ENCODE data around the gene GABRA5. TPM values are rescaled to one million over a fixed set of nuclear protein-coding genes. Genes with fewer than 3 reads are reported as not detected.
"Not testable (repeated sequence)": the region's sequence is repeated elsewhere in the genome, so short reads cannot be mapped to it uniquely, and the experiment has no call there.

GABRA5 gene
- polyA plus RNA-seq (25.3 and 31.3 TPM in 2 replicates), polyA minus RNA-seq (33.1 and 48.3 TPM in 2 replicates)

- no peaks in the 10 kb centered on the region for H3F3A ChIP-seq (ENCODE audit: insufficient read depth, low read length, poor library complexity, severe bottlenecking)
- no peaks in the 10 kb centered on the region for H3K9me2 ChIP-seq (ENCODE audit: insufficient read depth, low read length)
- H3K79me2 ChIP-seq (replicated peaks; ENCODE audit: insufficient read depth, low read length): no peaks in the 10 kb centered on the region
- no peak within 1 kb of the TSS for H2AFZ ChIP-seq (ENCODE audit: low read depth, low read length)
- H4K20me1 ChIP-seq (ENCODE audit: insufficient read depth): no peaks in the 10 kb centered on the region
- H3K9ac ChIP-seq (ENCODE audit: low read length): peak within 1 kb of the TSS; percentile 59
- H3K9me3 ChIP-seq (ENCODE audit: low read length): no peaks in the 10 kb centered on the region
- H3K27me3 ChIP-seq (ENCODE audit: insufficient read depth, low read depth, low read length): peaks cover 22% of the 10 kb centered on the region
- no peak within 1 kb of the TSS for H3K27ac ChIP-seq (ENCODE audit: low read length)
- TF ChIP-seq CTCF (IDR thresholded peaks at IDR 0.05; ENCODE audit: poor library complexity, severe bottlenecking) (peak; percentile 78), POLR2AphosphoS5 (IDR thresholded peaks at IDR 0.05) (no peak), RAD21 (conservative IDR thresholded peaks at IDR 0.05) (peak; percentile 89), MXI1 (conservative IDR thresholded peaks at IDR 0.05; ENCODE audit: poor library complexity, severe bottlenecking) (no peak), SMC3 (conservative IDR thresholded peaks at IDR 0.05; ENCODE audit: poor library complexity) (peak; percentile 74)
- H3K36me3 ChIP-seq (ENCODE audit: insufficient read depth, low read length): no peaks in the 10 kb centered on the region
- peak within 1 kb of the TSS; percentile 15 for H3K4me2 ChIP-seq (ENCODE audit: low read length)
- H3K4me3 ChIP-seq (ENCODE audit: low read length): peak within 1 kb of the TSS; percentile 81
These were observed at the start of gene GABRA5 for GRCh38 chr15:26866298-26867199. GABRA5 (plus strand) TSS chr15:26867062; CDS start chr15:26869249, 2,187 bp downstream.

GRCh38 chr15:26831191-26831590 lies 35.7 kb upstream of the GABRA5 start:
- not testable (repeated sequence) for H3K79me2 ChIP-seq (replicated peaks; ENCODE audit: insufficient read depth, low read length); H3K9me3 ChIP-seq (ENCODE audit: low read length); H3K27me3 ChIP-seq (ENCODE audit: insufficient read depth, low read depth, low read length); H3K4me3 ChIP-seq (ENCODE audit: low read length); H2AFZ ChIP-seq (ENCODE audit: low read depth, low read length); H3F3A ChIP-seq (ENCODE audit: insufficient read depth, low read length, poor library complexity, severe bottlenecking); H3K9me2 ChIP-seq (ENCODE audit: insufficient read depth, low read length); H3K9ac ChIP-seq (ENCODE audit: low read length); H3K27ac ChIP-seq (ENCODE audit: low read length); H4K20me1 ChIP-seq (ENCODE audit: insufficient read depth); H3K4me2 ChIP-seq (ENCODE audit: low read length); H3K36me3 ChIP-seq (ENCODE audit: insufficient read depth, low read length)

GRCh38 chr15:26831951-26832350 lies 34.9 kb upstream of the GABRA5 start:
- H3K4me2 ChIP-seq (ENCODE audit: low read length): no peak overlapping the region
- no peaks in the 10 kb centered on the region for H3F3A ChIP-seq (ENCODE audit: insufficient read depth, low read length, poor library complexity, severe bottlenecking)
- no peaks in the 10 kb centered on the region for H3K79me2 ChIP-seq (replicated peaks; ENCODE audit: insufficient read depth, low read length)
- no peak overlapping the region for H2AFZ ChIP-seq (ENCODE audit: low read depth, low read length)
- no peaks in the 10 kb centered on the region for H3K27me3 ChIP-seq (ENCODE audit: insufficient read depth, low read depth, low read length)
- TF ChIP-seq TAF1 (IDR thresholded peaks at IDR 0.05; ENCODE audit: low read depth) (no peak), SMC3 (conservative IDR thresholded peaks at IDR 0.05; ENCODE audit: poor library complexity) (no peak), EP300 (conservative IDR thresholded peaks at IDR 0.05; ENCODE audit: poor library complexity, severe bottlenecking) (no peak), CTCF (IDR thresholded peaks at IDR 0.05; ENCODE audit: poor library complexity, severe bottlenecking) (no peak), EZH2 (IDR thresholded peaks at IDR 0.05; ENCODE audit: borderline replicate concordance, insufficient read depth, low read length, poor library complexity, severe bottlenecking) (no peak), REST (IDR thresholded peaks at IDR 0.05; ENCODE audit: borderline replicate concordance) (no peak), RAD21 (conservative IDR thresholded peaks at IDR 0.05) (no peak), MXI1 (conservative IDR thresholded peaks at IDR 0.05; ENCODE audit: poor library complexity, severe bottlenecking) (no peak), POLR2AphosphoS5 (IDR thresholded peaks at IDR 0.05) (no peak)
- H3K4me3 ChIP-seq (ENCODE audit: low read length): no peak overlapping the region
- H3K36me3 ChIP-seq (ENCODE audit: insufficient read depth, low read length): no peaks in the 10 kb centered on the region
- no peak overlapping the region for H3K9ac ChIP-seq (ENCODE audit: low read length)
- H3K9me3 ChIP-seq (ENCODE audit: low read length): peaks cover 4% of the 10 kb centered on the region
- H4K20me1 ChIP-seq (ENCODE audit: insufficient read depth): no peaks in the 10 kb centered on the region
- no peak overlapping the region for H3K27ac ChIP-seq (ENCODE audit: low read length)
- H3K9me2 ChIP-seq (ENCODE audit: insufficient read depth, low read length): no peaks in the 10 kb centered on the region

Measured in neural cell (in vitro differentiated cells).